ENCODE data around the gene PPP1R15A.
"Not testable (repeated sequence)": the region's sequence is repeated elsewhere in the genome, so short reads cannot be mapped to it uniquely, and the experiment has no call there.

PPP1R15A gene

DNA sequence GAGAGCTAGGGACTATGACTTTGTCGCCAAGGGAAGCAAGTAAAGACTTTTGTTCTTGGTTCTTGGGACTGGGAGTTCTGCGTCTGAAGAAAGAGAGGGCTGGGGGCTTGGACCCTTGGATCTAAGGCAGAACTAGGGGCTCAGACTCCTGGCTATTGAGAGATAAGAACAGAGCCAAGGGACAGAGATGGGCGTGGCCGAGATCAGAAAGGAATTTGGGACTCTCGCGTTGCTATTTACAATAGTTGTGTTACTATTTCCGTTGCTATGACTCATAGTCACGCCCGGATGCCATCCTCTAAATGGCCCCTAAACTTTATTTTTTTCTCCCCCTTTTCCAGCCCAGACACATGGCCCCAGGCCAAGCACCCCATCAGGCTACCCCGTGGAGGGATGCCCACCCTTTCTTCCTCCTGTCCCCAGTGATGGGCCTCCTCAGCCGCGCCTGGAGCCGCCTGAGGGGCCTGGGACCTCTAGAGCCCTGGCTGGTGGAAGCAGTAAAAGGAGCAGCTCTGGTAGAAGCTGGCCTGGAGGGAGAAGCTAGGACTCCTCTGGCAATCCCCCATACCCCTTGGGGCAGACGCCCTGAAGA is 759 bp downstream of the PPP1R15A start:
- in situ Hi-C loops (cut with MboI; ENCODE audit: low pct_unique_long_range_greater_than_20kb, low sequenced_read_pairs, unreplicated experiment): loop anchor here (25.0 kb wide), 1 partner anchor 89 kb away; the partner anchor contains the start of genes BAX and FTL
- peak; percentile 89 for DNase-seq (ENCODE audit: low spot score)
- no peak for TF ChIP-seq CTCF (IDR thresholded peaks at IDR 0.05; ENCODE audit: extremely low read depth, insufficient read depth, missing control alignments)

DNA sequence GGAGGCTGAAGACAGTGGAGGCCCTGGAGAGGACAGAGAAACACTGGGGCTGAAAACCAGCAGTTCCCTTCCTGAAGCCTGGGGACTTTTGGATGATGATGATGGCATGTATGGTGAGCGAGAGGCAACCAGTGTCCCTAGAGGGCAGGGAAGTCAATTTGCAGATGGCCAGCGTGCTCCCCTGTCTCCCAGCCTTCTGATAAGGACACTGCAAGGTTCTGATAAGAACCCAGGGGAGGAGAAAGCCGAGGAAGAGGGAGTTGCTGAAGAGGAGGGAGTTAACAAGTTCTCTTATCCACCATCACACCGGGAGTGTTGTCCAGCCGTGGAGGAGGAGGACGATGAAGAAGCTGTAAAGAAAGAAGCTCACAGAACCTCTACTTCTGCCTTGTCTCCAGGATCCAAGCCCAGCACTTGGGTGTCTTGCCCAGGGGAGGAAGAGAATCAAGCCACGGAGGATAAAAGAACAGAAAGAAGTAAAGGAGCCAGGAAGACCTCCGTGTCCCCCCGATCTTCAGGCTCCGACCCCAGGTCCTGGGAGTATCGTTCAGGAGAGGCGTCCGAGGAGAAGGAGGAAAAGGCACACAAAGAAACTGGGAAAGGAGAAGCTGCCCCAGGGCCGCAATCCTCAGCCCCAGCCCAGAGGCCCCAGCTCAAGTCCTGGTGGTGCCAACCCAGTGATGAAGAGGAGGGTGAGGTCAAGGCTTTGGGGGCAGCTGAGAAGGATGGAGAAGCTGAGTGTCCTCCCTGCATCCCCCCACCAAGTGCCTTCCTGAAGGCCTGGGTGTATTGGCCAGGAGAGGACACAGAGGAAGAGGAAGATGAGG is 1.5 kb downstream of the PPP1R15A start:
- no peak for TF ChIP-seq CTCF (IDR thresholded peaks at IDR 0.05; ENCODE audit: extremely low read depth, insufficient read depth, missing control alignments)
- in situ Hi-C loops (cut with MboI; ENCODE audit: low pct_unique_long_range_greater_than_20kb, low sequenced_read_pairs, unreplicated experiment): loop anchor here (25.0 kb wide), 1 partner anchor 89 kb away; the partner anchor contains the start of genes BAX and FTL
- no peak for DNase-seq (ENCODE audit: low spot score)

DNA sequence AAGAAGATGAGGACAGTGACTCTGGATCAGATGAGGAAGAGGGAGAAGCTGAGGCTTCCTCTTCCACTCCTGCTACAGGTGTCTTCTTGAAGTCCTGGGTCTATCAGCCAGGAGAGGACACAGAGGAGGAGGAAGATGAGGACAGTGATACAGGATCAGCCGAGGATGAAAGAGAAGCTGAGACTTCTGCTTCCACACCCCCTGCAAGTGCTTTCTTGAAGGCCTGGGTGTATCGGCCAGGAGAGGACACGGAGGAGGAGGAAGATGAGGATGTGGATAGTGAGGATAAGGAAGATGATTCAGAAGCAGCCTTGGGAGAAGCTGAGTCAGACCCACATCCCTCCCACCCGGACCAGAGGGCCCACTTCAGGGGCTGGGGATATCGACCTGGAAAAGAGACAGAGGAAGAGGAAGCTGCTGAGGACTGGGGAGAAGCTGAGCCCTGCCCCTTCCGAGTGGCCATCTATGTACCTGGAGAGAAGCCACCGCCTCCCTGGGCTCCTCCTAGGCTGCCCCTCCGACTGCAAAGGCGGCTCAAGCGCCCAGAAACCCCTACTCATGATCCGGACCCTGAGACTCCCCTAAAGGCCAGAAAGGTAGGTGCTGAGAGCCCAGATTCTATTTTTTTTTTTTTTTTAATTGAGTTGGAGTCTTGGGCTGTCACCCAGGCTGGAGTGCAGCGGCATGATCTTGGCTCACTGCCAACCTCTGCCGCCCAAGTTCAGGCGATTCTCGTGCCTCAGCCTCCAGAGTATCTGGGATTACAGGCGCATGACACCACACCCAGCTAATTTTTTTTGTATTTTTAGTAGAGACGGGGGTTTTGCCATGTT is 2.3 kb downstream of the PPP1R15A start:
- TF ChIP-seq CTCF (IDR thresholded peaks at IDR 0.05; ENCODE audit: extremely low read depth, insufficient read depth, missing control alignments): no peak
- in situ Hi-C loops (cut with MboI; ENCODE audit: low pct_unique_long_range_greater_than_20kb, low sequenced_read_pairs, unreplicated experiment): loop anchor here (25.0 kb wide), 1 partner anchor 88 kb away; the partner anchor contains the start of genes BAX and FTL
- no peak for DNase-seq (ENCODE audit: low spot score)

GRCh38 chr19:48876043-48876981 is 4.1 kb downstream of the PPP1R15A start:
- in situ Hi-C loops (cut with MboI; ENCODE audit: low pct_unique_long_range_greater_than_20kb, low sequenced_read_pairs, unreplicated experiment); DNase-seq (ENCODE audit: low spot score): not testable (repeated sequence)

DNA sequence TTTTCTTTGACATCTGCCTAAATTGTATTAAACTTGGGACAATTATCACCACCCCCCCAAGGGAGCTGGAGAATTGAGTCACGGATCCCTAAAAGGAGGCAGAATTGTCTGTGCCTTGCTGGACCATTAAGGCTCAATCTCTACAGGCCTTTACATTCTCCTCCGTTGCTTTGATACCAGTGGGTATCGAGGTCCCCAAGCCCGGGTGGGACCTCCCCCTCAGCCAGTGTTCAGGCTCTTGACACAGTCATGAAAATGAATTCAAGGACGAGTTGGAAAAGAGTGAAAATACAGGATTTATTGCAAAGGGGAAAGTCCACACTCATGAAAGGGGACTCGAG is 5.6 kb downstream of the PPP1R15A start:
- no peak for TF ChIP-seq CTCF (IDR thresholded peaks at IDR 0.05; ENCODE audit: extremely low read depth, insufficient read depth, missing control alignments)
- in situ Hi-C loops (cut with MboI; ENCODE audit: low pct_unique_long_range_greater_than_20kb, low sequenced_read_pairs, unreplicated experiment): no loop called here
- no peak for DNase-seq (ENCODE audit: low spot score)

- DNase-seq (ENCODE audit: low spot score): no peak
- in situ Hi-C loops (cut with MboI; ENCODE audit: low pct_unique_long_range_greater_than_20kb, low sequenced_read_pairs, unreplicated experiment): no loop called here
- no peak for TF ChIP-seq CTCF (IDR thresholded peaks at IDR 0.05; ENCODE audit: extremely low read depth, insufficient read depth, missing control alignments)
Observed at GRCh38 chr19:48878196-48879024, 6.2 kb downstream of the PPP1R15A start.
